Thoracic aorta (tissue), 2 donors: ENCODE data around the gene TEAD4. TPM values are rescaled to one million over a fixed set of nuclear protein-coding genes. Genes with fewer than 3 reads are reported as not detected.
A peak's percentile ranks its signal among the peaks of the same experiment; 100 is the strongest.

Source experiments
- ATAC-seq: fragments of 150-250 bp; one replicate; pipeline ENCODE4 v1.8.0; 2017; ENCODE audit warnings: low read depth; ENCODE audit not compliant: insufficient number of reproducible peaks, low FRiP score
- DNase-seq: peaks from one replicate; pipeline ENCODE4 v3.0.0-alpha.2; 2020; ENCODE audit warnings: low spot score
- H3K27ac ChIP-seq, 2 donors: fragments of 200-600 bp; sonication (generic); 1 replicate in 1 of 2; 2 replicates in 1 of 2; pipeline ENCODE4 v1.5.1; 2016; ENCODE audit warnings: mild to moderate bottlenecking in 2 of 2, moderate library complexity in 2 of 2
- H3K27me3 ChIP-seq: fragments of 200-600 bp; sonication (generic); replicated peaks from 2 replicates; pipeline ENCODE4 v1.6.0; 2016; ENCODE audit warnings: mild to moderate bottlenecking; ENCODE audit not compliant: insufficient read depth
- H3K36me3 ChIP-seq: fragments of 200-600 bp; sonication (generic); one replicate; pipeline ENCODE4 v1.5.1; 2016
- H3K4me1 ChIP-seq, 2 donors: fragments of 200-600 bp; sonication (generic); 1 replicate in 1 of 2; 2 replicates in 1 of 2; pipeline versions ENCODE4 v1.5.1 to v1.6.0; 2016; ENCODE audit warnings: low read depth in 2 of 2, mild to moderate bottlenecking in 1 of 2; ENCODE audit not compliant: control insufficient read depth in 1 of 2
- H3K4me3 ChIP-seq: fragments of 200-600 bp; sonication (generic); 2 replicates; pipeline ENCODE4 v1.5.1; 2016; ENCODE audit warnings: mild to moderate bottlenecking
- H3K9me3 ChIP-seq: fragments of 200-600 bp; sonication (generic); 2 replicates; pipeline ENCODE4 v1.5.1; 2016
- total RNA-seq, 2 donors: library from RNA; depleted of rRNA; stranded (reverse); fragments of >200 nt; gene quantifications; one replicate each; pipeline versions ENCODE4 v1.1.0 to v1.2.3, GENCODE V29; 2016
- TF ChIP-seq, protein P1 (sequence below): fragments of 200-600 bp; sonication (generic); IDR thresholded peaks from one replicate; pipeline ENCODE4 v1.5.1; 2019; ENCODE audit warnings: antibody characterized with exemption

TEAD4 gene
- total RNA-seq, 2 donors from 2014 or later: 42.5 to 62.6 TPM

DNA sequence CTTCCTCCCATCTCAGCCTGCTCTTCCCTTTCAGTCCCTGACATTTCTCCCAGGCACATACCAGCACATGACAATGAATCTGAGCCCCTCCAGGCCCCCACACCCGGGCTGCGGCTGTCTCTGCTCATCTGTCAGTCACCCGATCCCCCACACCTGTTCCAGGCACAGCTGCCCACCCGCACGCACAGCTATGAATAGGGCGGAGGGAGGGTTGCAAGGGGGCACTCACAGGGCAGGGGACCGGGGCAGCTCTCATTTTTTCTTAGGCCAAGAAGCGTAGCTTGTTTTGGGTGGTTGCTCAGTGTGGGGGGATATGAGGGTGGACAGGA is 74.3 kb downstream of the TEAD4 start:
- no peak overlapping the region for H3K27ac ChIP-seq
- no peaks in the 10 kb centered on the region for H3K27me3 ChIP-seq
- H3K4me3 ChIP-seq: no peak overlapping the region
- no peaks in the 10 kb centered on the region for H3K9me3 ChIP-seq
- no peak for ATAC-seq
- H3K4me1 ChIP-seq: no peaks in the 10 kb centered on the region
- no peak for DNase-seq
- TF ChIP-seq, protein P1, sequence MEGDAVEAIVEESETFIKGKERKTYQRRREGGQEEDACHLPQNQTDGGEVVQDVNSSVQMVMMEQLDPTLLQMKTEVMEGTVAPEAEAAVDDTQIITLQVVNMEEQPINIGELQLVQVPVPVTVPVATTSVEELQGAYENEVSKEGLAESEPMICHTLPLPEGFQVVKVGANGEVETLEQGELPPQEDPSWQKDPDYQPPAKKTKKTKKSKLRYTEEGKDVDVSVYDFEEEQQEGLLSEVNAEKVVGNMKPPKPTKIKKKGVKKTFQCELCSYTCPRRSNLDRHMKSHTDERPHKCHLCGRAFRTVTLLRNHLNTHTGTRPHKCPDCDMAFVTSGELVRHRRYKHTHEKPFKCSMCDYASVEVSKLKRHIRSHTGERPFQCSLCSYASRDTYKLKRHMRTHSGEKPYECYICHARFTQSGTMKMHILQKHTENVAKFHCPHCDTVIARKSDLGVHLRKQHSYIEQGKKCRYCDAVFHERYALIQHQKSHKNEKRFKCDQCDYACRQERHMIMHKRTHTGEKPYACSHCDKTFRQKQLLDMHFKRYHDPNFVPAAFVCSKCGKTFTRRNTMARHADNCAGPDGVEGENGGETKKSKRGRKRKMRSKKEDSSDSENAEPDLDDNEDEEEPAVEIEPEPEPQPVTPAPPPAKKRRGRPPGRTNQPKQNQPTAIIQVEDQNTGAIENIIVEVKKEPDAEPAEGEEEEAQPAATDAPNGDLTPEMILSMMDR: no peak
- H3K36me3 ChIP-seq: peaks cover 8% of the 10 kb centered on the region

DNA sequence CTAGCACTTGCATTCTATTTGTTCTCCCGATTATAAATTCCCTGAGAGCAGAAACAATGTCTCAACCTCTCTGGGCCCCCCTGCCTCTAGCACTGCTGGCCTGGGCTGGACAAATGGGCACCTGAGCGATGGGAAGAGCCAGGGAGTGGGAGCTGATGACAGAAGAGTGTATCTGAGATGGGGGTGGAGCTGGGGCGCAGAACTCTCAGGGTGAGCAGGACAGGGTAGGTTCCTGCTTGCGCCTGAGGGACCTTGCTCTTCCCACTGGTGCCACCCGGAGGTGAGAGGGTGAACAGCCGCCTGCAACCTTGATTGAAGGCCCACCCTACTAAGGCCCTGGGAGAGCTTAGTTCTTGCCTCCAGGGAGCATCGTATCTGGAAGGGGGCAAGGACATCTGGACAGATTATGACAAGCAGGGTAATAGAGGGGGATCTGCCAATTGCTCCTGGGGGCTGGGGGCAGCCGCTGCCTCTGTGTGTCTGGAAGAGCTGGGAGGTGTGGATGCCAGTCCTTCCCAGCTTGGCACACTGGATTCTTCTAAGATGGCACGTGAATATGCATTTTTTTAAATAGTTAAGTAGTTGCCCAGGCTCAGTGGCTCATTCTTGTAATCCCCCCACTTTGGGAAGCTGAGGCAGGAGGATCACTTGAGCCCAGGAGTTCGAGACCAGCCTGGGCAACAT is 75.0 kb downstream of the TEAD4 start:
- Histone ChIP-seq H3K36me3 (peaks cover 12% of the 10 kb centered on the region), H3K27me3 (no peaks in the 10 kb centered on the region), H3K4me3 (no peak overlapping the region), H3K27ac (no peak overlapping the region), H3K9me3 (no peaks in the 10 kb centered on the region), H3K4me1 (no peaks in the 10 kb centered on the region)
- ATAC-seq (no peak), DNase-seq (no peak)
- TF ChIP-seq, protein P1: peak; percentile 63

DNA sequence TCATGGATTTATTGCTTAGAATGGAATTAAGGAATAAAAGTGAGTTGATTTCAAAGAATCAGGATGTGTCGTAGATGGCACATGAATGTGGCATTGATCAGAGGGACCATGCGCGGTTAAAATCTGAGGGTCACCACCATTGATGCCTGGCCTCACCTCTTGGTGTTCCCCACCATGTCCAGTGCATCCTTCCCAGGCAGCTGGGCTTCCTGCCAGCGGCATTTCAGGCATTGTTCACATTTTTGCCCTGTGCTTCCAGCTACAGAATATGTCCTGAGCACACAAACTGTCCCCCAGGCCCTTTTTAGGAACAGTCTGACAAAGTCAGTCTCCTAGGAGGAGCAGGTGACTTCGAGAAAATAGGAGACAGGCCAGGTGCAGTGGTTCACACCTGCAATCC is 76.0 kb downstream of the TEAD4 start:
- DNase-seq (no peak), ATAC-seq (no peak)
- H3K27ac ChIP-seq: no peak overlapping the region
- peaks cover 12% of the 10 kb centered on the region for H3K36me3 ChIP-seq
- TF ChIP-seq, protein P1: no peak
- no peaks in the 10 kb centered on the region for H3K27me3 ChIP-seq
- H3K4me1 ChIP-seq: no peaks in the 10 kb centered on the region
- H3K4me3 ChIP-seq: no peak overlapping the region
- H3K9me3 ChIP-seq: no peaks in the 10 kb centered on the region

DNA sequence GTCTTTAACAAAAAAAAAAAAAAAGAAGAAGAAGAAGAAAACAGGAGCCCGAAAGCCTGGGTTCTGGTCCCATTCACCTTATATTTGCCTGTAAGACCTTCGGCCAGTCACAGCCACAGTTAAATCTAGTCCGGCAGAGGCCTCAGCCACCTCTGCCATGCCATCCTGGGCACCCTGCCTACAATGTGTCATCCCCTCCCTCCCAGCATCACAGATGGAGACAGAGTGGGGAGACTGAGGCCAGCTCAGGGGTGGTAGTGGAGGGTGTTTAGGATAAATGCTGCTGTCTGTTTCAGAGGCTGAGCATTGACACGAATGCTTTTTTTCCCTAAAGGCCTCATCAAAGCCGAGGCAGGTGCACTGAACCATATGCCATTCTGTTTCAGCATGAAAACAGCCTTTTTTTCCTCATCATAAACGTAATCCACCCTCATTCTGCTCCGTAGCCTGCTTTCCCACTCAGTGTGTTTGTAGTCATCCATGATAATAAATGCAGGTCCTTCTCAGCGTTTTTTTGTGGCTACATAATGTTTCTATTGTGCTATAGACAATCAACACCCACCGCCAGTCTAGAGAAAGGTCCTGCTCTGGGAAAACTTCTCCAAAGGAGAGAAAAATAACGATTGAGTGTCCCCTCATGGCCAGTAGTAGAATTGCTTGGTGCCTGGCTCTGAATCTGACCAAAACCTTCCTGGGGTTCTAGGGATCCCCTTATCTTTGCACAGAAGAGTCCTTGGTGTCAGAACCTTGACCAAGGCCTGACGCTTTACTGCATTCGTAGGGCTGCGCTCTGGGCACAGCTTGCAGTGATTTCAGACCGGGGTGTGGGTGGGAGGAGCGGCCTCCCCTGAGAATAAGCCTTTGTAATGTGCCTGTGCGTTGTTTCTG is 76.9 kb downstream of the TEAD4 start:
- DNase-seq (no peak), ATAC-seq (no peak)
- Histone ChIP-seq H3K27me3 (no peaks in the 10 kb centered on the region), H3K4me3 (no peak overlapping the region), H3K27ac (no peak overlapping the region), H3K36me3 (peaks cover 12% of the 10 kb centered on the region), H3K9me3 (no peaks in the 10 kb centered on the region), H3K4me1 (no peaks in the 10 kb centered on the region)
- TF ChIP-seq, protein P1: no peak

DNA sequence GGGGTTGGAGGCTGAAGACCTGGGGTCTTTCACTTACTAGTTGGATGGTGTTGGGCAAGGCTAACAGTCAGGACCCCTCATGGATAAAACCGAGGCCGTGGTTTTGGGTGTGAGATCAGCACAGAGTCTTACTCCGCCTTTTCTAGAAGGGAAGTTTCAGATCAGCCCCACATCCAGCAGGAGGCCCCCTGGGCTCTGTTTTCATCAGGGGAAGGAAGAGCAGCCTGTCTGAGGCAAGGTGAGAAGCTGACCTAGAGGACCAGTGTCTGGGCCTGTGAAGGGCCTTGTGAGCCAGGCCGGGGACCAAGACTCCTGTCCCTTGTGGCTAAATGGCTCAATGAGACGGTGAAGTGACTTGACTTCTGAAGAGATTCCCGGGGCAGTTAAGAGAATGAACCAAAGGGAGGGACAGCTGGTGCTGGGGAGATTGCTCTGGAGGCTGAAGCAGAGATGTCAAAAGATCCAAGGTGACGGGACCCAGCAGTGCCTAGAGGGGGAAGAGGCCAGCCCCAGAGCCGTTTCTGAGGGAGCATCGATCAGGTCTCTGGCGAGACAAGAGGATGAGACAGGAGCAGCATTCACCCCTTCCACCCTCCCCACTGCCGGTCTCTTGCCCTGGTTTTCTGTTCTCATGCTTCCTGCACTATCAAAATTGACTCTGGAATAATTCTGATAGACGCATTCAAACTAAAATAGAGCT is 77.9 kb downstream of the TEAD4 start:
- no peak for DNase-seq
- ATAC-seq: no peak
- Histone ChIP-seq H3K36me3 (peaks cover 12% of the 10 kb centered on the region), H3K27me3 (no peaks in the 10 kb centered on the region), H3K27ac (no peak overlapping the region), H3K4me1 (peaks cover 2 to 5% of the 10 kb centered on the region in 2 donors), H3K9me3 (no peaks in the 10 kb centered on the region), H3K4me3 (no peak overlapping the region)
- TF ChIP-seq, protein P1: no peak
